Right atrium auricular region (tissue), 2 donors: ENCODE measurements around the gene SLC10A6. TPM values are rescaled to one million over a fixed set of nuclear protein-coding genes. Genes with fewer than 3 reads are reported as not detected.

Source experiments
- DNase-seq: peaks from one replicate; pipeline ENCODE4 v3.0.0-alpha.2; 2019; ENCODE audit warnings: low spot score
- H3K27ac ChIP-seq, 2 donors: fragments of 200-600 bp; sonication (generic); 1 replicate in 1 of 2; 2 replicates in 1 of 2; pipeline ENCODE4 v1.5.1; 2016 to 2019
- H3K27me3 ChIP-seq, 2 donors: fragments of 200-600 bp; sonication (generic); one replicate each; pipeline versions ENCODE4 v1.5.1 to v1.6.0; 2017 to 2019
- H3K36me3 ChIP-seq: fragments of 200-600 bp; sonication (generic); one replicate; pipeline ENCODE4 v1.5.1; 2016
- H3K4me1 ChIP-seq, 2 donors: fragments of 200-600 bp; sonication (generic); one replicate each; pipeline versions ENCODE4 v1.5.1 to v1.6.0; 2017 to 2019
- H3K4me3 ChIP-seq, 2 donors: fragments of 200-600 bp; sonication (generic); 1 replicate in 1 of 2; 2 replicates in 1 of 2; pipeline ENCODE4 v1.5.1; 2017 to 2019; ENCODE audit warnings: mild to moderate bottlenecking in 1 of 2, moderate library complexity in 1 of 2
- H3K9me3 ChIP-seq, 2 donors: fragments of 200-600 bp; sonication (generic); one replicate each; pipeline ENCODE4 v1.5.1; 2019
- total RNA-seq, 2 donors: library from RNA; depleted of rRNA; stranded (reverse); fragments of >200 nt; gene quantifications; one replicate each; pipeline ENCODE4 v1.1.0, GENCODE V29; 2016
- TF ChIP-seq, protein P1 (sequence below), 2 donors: fragments of 200-600 bp; sonication (generic); IDR thresholded peaks; one replicate each; pipeline ENCODE4 v1.5.1; 2019; ENCODE audit warnings: antibody characterized with exemption in 2 of 2

The SLC10A6 gene
- total RNA-seq, 2 donors from 2014 or later = 1.3 to 1.7 TPM

DNA sequence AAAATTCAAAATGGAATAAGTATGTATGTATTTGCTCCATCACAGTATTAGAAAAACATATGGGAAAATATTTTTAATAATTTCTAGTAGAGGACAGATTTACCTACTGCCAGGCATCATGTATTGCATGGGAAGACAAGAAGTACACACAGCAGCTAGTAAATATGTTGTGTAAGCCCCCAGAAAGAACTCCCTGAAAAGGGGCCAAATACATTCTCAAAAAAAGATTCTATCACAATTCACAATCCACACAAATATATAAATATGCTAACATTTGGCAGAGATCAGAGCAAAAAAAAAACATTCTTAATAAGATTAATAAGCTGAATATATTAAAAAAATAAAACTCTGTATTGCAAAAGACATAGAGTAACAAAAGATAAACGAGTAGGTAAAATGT lies 28.0 kb downstream of the SLC10A6 start:
- Histone ChIP-seq H3K4me1 (no peaks in the 10 kb centered on the region), H3K9me3 (no peaks in the 10 kb centered on the region), H3K27me3 (no peaks in the 10 kb centered on the region), H3K27ac (no peak overlapping the region), H3K36me3 (no peaks in the 10 kb centered on the region), H3K4me3 (no peak overlapping the region)
- TF ChIP-seq, protein P1, sequence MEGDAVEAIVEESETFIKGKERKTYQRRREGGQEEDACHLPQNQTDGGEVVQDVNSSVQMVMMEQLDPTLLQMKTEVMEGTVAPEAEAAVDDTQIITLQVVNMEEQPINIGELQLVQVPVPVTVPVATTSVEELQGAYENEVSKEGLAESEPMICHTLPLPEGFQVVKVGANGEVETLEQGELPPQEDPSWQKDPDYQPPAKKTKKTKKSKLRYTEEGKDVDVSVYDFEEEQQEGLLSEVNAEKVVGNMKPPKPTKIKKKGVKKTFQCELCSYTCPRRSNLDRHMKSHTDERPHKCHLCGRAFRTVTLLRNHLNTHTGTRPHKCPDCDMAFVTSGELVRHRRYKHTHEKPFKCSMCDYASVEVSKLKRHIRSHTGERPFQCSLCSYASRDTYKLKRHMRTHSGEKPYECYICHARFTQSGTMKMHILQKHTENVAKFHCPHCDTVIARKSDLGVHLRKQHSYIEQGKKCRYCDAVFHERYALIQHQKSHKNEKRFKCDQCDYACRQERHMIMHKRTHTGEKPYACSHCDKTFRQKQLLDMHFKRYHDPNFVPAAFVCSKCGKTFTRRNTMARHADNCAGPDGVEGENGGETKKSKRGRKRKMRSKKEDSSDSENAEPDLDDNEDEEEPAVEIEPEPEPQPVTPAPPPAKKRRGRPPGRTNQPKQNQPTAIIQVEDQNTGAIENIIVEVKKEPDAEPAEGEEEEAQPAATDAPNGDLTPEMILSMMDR (IDR thresholded peaks at IDR 0.05) = no peak
- DNase-seq = no peak

DNA sequence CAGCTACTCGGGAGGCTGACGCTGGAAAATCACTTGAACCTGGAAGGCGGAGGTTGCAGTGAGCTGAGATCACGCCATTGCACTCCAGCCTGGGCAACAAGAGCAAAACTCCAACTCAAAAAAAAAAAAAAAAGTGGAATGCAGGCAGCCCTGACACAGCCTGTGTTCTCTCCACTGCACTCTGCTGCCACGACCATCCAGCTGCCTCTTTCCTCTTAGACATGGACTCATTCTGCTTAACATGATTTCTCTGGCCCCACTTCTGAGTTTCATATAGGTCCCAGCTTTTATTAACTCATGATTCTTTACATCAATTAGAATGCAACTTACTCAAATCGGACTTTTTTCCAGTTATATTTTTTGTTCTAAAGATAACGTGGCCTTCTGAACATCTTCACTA lies 29.6 kb downstream of the SLC10A6 start:
- H3K27me3 ChIP-seq = no peaks in the 10 kb centered on the region
- no peak overlapping the region for H3K27ac ChIP-seq
- TF ChIP-seq, protein P1 (IDR thresholded peaks at IDR 0.05) = no peak
- peaks cover 0 to 10% of the 10 kb centered on the region in 2 donors for H3K9me3 ChIP-seq
- DNase-seq = no peak
- no peak overlapping the region for H3K4me3 ChIP-seq
- H3K36me3 ChIP-seq = no peaks in the 10 kb centered on the region
- no peaks in the 10 kb centered on the region for H3K4me1 ChIP-seq

DNA sequence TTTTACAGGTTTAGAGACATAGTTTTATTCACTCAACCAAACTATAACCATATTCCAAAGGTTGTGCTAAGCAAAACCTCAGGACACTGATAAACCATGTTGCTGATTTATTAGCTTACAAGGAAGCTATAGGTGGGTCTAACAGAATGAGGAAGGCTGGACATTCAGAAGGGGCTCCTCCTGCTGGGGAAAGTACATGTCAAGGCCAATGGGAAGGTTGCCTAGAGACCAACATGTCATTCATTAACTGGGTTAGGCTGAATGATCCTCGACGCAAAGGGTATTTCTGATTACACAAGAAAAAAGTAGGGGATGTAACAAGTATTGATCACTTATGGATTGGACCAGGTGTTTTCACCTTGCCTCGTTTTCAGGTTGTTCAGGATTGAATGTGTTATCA lies 30.3 kb downstream of the SLC10A6 start:
- Histone ChIP-seq H3K4me1 (no peaks in the 10 kb centered on the region), H3K27ac (no peak overlapping the region), H3K27me3 (no peaks in the 10 kb centered on the region), H3K4me3 (no peak overlapping the region), H3K36me3 (no peaks in the 10 kb centered on the region), H3K9me3 (peaks cover 0 to 10% of the 10 kb centered on the region in 2 donors)
- TF ChIP-seq, protein P1 (IDR thresholded peaks at IDR 0.05) = no peak
- no peak for DNase-seq

DNA sequence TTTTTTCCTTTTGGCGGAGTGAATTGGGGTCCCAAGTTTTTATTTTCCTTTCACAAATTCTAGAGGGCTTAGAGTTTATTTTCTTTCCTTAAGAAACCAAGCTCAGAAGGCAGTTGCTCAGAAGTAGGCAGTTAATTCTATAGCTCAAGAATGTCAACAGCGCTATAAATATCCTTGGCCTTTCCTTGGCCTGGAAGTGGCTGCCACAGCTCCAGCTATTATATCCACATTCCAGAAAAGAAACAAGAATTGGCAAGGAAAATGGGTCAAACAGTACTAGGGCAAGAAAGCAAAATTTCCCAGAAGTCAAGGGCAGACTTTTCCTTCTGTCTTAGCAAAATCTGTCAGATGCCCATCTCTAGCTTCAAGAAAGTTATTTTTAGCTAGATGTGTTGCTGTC lies 31.0 kb downstream of the SLC10A6 start:
- Histone ChIP-seq H3K27ac (no peak overlapping the region), H3K4me1 (no peaks in the 10 kb centered on the region)

DNA sequence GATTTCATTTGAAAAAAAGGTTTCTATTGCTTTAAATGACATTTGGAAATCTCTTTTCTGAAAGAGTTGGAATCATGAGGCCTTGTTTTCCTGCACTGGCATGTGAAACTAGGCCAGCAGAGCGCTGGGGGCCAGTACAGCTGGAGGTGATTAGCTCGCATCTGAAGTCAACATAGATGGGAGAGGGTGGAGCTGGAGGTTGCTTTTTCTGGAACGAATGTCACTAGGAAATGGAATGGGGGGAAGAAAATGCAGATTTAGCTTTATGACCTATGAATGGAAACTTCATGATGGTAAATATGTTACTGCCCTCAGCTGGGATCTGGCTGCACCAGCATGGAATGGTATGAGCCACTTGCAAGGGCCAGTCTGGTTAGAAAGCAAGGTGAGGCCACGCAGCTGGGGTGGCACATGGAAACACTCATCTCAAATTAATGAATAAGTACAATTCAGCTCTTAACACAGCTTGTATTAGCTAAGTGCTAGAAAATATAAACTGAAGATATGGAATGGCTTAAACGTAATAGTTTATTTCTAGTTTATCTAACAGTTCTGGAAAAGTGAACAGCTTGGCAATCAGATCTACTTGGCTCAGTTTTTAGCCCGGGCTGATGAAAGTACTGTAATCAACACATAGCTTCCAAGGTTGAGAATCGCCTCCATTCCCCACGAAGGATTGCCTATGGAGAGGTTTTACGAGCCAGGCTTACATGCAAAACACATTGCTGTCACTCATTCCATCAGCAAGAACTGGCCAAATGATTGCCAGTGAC lies 32.5 kb downstream of the SLC10A6 start:
- Histone ChIP-seq H3K4me1 (no peaks in the 10 kb centered on the region), H3K4me3 (no peak overlapping the region), H3K27ac (peak overlapping the region; percentile 20 to 51), H3K9me3 (peaks cover 0 to 10% of the 10 kb centered on the region in 2 donors), H3K36me3 (no peaks in the 10 kb centered on the region), H3K27me3 (no peaks in the 10 kb centered on the region)
- TF ChIP-seq, protein P1 (IDR thresholded peaks at IDR 0.05) = no peak
- no peak for DNase-seq

More for the DNA sequence above, 31.0 kb downstream of the SLC10A6 start:
- Histone ChIP-seq H3K36me3 (no peaks in the 10 kb centered on the region), H3K27me3 (no peaks in the 10 kb centered on the region), H3K4me3 (no peak overlapping the region), H3K9me3 (peaks cover 0 to 10% of the 10 kb centered on the region in 2 donors)
- TF ChIP-seq, protein P1 (IDR thresholded peaks at IDR 0.05) = no peak
- no peak for DNase-seq

DNA sequence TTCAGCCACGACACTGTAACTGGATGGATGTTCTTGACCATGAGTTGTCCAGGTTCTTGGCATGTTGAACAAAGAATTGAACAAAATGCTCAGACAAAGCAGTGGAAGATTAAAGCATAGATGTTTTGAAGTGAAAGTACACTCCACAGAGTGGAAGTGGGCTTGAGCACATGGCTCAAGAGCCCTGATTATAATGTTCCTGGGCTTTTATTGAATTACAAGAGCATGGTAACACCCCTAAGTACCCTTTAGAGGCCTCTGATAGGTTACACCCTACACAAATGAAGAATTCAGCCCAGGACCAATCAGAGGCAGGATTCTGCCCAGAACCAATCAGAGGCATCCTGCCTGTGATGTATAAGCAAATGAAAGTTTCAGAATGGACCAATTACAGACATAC lies 33.5 kb downstream of the SLC10A6 start:
- H3K4me1 ChIP-seq = no peaks in the 10 kb centered on the region
- H3K36me3 ChIP-seq = no peaks in the 10 kb centered on the region
- no peak overlapping the region for H3K4me3 ChIP-seq
- H3K27ac ChIP-seq = peak overlapping the region; percentile 20 to 51
- H3K27me3 ChIP-seq = no peaks in the 10 kb centered on the region
- no peak for DNase-seq
- peaks cover 0 to 10% of the 10 kb centered on the region in 2 donors for H3K9me3 ChIP-seq
- TF ChIP-seq, protein P1 (IDR thresholded peaks at IDR 0.05) = no peak
